Hematopoietic multipotent progenitor cell treated with erythropoietin and hydrocortisone succinate and interleukin-3 and kit ligand, for 8 days (in vitro differentiated cells): Measurements from ENCODE around the gene SPNS2.

Source experiments
- DNase-seq: peaks from one replicate; pipeline ENCODE4 v3.0.0-alpha.2; 2015

The SPNS2 gene

DNA sequence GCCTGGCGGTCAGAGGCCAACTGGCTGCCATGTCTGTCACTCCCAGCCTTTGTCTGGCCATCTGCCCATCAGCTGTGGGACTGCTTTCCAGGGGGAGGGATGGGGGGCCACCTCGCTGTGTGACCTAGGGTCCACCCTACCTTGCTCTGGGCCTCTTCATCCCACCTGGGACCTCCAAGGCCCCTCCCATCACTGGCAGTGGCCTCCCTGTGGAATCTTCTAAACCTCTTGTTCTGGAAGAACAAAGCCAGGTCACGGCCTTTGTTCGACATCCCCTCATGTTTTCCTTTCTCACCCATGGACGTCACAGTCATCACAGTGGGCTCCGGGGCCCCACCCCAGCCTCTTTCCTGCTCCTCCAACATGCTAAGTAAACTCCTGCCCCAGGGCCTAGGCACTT is 24.0 kb downstream of the SPNS2 start:
- no peak for DNase-seq

DNA sequence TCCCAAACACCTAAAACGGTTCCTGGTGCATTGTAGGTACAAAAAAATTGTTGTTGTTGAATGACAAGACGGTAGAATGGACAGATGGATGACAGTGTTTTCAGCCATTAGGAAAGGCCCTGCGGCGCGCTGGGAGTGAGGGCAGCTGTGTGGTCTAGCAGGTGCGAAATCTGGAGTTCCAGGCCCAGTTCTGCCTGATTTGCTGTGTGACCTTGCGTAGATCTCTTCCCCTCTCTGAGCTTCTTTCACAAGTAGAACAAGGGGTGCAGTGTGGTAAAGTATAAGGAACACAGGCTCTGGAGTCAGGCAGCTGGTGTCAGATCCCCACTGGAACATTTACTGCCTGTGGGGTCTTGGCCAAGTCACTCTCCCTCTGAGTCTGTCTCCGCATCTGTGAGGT is 25.3 kb downstream of the SPNS2 start:
- no peak for DNase-seq

- no peak for DNase-seq
These were observed 27.2 kb downstream of the SPNS2 start for GRCh38 chr17:4525691-4526397.

- no peak for DNase-seq
These were observed 28.5 kb downstream of the SPNS2 start for GRCh38 chr17:4527134-4527533.

- DNase-seq: no peak
These were observed 29.0 kb downstream of the SPNS2 start for GRCh38 chr17:4527566-4528125.

- DNase-seq: no peak
These were observed 31.0 kb downstream of the SPNS2 start for GRCh38 chr17:4529533-4530152.

GRCh38 chr17:4530799-4531730 is 32.4 kb downstream of the SPNS2 start:
- DNase-seq: no peak

DNA sequence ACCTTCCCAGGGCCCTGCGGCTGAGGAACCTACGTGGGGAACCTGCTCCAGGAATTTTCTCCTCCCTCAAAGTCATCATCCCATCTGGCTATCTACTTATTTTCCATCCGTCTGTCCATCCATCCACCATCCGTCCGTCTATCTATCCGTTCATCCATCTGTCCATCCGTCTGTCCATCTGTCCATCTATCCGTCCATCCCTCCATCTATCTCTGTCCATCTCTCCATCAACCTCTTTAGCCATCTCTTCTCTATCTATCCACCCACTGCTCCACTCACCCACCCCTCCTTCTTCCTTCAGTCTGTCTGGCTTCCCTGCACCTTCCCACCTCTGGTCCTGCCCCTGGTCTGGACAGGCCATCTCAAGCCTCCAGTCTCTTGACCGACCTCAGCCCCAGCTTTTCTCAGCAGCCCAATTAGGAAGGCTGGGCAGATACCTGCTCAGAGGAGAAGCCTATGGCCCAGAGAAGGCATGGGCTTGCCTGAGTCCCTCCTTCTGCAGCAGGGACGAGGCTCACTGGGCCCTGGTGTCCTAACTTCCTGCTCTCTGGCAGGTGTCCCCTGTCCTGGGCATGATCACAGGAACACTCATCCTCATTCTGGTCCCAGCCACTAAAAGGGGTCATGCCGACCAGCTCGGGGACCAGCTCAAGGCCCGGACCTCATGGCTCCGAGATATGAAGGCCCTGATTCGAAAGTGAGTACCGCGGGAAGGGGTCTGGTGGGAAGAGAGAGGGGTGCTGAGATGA is 33.5 kb downstream of the SPNS2 start:
- no peak for DNase-seq

- DNase-seq: no peak
These were observed 34.3 kb downstream of the SPNS2 start for GRCh38 chr17:4532860-4533522.

DNA sequence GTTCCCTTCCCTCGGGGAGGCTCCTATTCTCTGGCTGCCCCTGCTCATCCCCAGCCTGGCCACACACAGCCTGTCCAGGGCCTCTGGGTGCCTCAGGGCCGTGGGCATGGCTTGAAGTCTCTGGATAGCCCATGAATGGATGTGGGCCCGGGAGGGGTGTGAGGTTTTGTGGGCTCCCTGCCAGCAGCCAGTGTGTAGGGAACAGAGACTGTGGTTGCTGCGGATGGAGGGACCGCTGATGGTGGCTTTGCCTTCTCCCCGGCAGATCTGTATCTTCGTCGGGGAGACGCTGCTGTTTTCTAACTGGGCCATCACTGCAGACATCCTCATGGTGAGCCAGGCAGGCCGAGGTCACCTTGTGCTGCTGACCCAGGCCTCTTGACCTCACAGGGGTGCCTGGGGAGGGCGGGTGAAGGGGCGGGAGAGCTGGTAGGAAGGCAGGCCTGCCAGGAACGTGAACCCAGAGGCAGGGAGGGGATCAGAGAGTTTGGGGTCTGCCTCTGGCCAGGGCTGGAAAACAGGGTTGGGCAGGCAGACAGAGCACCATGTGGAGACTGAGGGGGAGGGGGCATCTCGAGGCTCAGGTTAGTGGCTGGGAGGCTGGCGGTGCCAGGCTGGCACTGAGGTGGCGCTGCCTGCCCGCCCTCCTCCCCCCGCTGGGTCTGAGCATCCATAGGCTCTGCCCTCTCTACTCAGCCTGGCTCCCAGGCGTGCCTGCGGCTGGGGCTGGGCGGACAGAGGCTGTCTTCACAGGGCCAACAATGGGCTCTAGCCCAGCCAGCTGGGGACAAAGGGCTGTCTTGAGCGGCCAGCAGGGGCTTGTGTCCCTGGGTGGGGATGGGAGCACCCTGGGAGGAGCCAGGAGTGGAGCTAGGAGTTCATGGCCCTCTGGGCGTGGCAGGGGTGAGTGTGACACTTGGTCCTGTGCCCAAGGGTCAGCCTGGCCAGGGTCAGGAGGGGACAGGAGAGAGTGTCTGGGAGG is 35.1 kb downstream of the SPNS2 start:
- peak; percentile 59 for DNase-seq

DNA sequence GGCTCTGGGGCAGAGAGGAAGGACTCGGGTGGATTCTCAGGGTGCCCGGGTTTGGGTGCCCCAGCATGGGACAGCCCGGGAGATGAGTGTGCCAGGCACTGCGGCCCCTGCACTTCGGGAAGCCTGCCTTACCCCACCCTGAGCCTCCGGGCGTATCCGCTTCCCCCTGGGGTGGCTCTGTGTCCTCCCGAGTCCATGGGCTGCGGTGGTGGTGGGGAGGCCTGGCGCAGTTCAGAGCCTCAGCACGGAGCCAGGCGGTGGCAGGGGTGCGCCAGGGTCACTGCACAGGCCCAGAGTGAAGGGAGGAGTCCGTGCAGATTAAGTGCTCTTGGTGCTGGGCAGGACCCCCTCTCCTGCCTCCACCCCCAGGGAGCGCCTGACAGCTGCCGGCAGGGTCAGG is 35.8 kb downstream of the SPNS2 start:
- DNase-seq: no peak

GRCh38 chr17:4534928-4535666 is 36.4 kb downstream of the SPNS2 start:
- DNase-seq: no peak

DNA sequence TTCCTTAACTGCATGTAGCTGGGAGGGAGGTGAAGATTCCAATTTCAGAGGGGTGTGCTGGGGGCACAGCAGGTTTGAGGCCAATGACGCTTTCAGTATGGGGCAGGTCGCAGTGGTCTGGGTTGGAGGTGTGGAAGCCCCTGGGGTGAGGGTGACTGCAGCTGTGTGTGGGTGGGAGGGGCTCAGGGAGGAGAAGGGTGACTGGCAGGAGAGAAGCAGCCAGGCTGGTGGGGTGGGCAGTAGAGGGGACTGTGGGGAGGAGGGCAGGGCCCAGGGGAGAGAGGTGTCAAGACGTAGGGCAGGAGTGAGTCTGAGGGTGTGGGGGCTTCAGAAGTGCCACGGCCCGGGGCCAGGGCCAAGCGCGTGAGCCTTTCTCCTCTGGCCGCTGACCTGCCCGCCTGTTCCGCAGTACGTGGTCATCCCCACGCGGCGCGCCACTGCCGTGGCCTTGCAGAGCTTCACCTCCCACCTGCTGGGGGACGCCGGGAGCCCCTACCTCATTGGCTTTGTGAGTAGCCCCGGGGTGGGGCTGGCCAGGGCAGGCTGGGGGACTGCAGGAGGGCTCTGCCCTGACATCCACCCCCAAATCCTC is 37.1 kb downstream of the SPNS2 start:
- no peak for DNase-seq

DNA sequence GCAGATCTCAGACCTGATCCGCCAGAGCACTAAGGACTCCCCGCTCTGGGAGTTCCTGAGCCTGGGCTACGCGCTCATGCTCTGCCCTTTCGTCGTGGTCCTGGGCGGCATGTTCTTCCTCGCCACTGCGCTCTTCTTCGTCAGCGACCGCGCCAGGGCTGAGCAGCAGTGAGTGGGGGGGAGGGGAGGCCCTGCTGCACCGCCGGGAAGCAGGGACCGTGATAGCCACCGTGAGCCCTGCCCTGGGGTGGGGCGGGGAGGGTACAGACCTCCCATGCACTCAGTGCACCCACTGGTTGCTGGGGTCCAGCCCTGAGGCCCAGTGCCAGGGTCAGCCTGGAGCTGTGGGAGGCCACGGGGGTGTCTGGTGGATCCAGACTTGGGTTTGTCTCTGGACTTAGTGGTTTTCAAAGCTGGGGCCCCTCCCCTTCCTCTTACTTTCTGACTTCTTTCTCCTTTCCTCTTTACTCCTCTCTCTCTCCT is 37.6 kb downstream of the SPNS2 start:
- DNase-seq: no peak

DNA sequence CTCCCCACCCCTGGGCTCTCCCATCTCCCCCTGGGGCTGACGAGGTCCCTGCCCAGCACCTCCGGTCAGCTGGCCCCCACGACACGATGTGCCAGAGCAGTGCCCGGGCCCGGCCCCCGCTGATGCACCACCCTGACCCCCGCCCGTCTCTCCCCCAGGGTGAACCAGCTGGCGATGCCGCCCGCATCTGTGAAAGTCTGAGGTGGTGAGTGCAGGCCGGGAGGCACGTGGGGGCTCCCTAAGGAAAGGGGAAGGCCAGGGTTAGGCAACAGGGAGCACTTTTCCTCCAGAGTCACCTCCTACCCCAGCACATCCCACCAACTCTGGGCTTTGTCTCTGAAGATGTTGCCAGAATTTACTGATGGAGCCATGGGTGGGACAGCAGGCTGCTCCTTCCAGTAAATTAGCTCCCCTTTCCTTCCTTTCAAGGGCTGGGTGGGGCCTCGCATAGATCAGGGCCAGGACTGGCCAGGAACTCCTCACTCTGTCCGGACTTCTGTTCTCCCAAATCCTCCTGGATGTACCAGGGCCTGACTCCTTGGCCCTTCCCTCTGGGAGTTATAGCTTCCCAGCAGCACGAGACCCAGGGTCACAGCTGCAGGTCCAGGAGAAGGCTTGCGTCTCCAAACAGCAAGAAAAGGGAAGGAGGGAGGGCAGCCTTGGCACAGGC is 38.2 kb downstream of the SPNS2 start:
- no peak for DNase-seq

DNA sequence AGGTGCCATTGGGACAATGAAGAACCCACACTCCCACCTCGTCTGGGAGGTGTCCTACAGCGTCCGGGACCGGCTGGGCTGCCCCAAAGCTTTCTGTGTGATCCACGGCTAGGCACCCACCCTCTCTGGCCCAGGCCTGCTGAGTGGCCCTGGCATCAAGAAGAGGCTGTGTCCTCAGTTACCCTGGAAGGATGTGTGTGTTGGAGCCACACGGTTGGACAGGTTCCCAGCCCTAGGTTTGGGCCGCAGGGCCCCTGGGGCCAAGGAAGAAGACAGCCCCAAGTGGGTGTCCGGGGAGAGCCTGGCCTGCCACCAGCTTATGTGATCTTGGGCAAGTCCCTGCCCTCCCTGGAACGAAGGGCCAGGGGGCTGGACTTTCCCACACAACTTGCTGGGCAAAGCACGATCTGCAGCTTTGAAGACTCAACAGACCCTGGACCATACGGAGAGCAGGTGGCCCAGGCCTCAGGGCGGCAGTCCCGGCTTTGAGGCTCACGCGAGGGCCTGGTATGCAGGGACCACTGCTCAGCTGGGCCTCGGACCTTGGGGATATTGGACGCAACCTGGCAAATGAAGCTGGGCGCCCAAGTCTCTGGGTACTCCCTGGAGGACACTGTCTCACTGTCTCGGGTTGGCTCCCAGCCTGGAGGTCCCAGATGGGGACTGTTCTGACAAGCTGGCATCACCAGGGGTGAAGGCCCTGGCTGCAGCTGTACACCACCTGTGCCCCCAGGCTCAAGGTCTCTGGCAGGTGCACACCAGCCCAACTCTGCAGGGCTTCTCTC is 39.0 kb downstream of the SPNS2 start:
- no peak for DNase-seq

- DNase-seq: no peak
These were observed 39.7 kb downstream of the SPNS2 start for GRCh38 chr17:4538236-4539002.
